Hepatic stellate cell (primary cell): ENCODE data around the gene ABHD14A.

Source experiments
- DNase-seq: peaks from one replicate; pipeline ENCODE4 v3.0.0; 2011; ENCODE audit warnings: low spot score

Gene ABHD14A

DNA sequence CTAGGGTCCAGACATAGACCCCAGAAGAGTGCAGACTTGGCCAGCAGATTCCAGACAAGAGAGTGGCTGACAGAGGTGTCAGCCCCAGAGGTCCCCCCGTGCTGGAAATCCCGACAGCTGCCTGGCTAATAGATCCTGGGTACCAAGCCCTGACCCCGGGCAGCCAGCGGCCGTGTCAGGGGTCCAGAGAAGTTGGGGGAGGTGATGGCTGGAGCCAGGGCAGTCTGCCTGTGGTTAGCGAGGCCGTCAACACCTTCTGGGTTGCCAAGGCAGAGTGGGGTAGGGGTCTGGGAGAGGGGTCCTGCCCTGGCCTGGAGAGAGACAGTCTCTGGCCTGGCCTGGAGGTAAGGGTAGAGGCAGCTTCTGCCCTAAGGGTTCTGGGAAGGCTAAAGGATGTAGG lies 45.9 kb downstream of the ABHD14A start:
- no peak for DNase-seq

DNA sequence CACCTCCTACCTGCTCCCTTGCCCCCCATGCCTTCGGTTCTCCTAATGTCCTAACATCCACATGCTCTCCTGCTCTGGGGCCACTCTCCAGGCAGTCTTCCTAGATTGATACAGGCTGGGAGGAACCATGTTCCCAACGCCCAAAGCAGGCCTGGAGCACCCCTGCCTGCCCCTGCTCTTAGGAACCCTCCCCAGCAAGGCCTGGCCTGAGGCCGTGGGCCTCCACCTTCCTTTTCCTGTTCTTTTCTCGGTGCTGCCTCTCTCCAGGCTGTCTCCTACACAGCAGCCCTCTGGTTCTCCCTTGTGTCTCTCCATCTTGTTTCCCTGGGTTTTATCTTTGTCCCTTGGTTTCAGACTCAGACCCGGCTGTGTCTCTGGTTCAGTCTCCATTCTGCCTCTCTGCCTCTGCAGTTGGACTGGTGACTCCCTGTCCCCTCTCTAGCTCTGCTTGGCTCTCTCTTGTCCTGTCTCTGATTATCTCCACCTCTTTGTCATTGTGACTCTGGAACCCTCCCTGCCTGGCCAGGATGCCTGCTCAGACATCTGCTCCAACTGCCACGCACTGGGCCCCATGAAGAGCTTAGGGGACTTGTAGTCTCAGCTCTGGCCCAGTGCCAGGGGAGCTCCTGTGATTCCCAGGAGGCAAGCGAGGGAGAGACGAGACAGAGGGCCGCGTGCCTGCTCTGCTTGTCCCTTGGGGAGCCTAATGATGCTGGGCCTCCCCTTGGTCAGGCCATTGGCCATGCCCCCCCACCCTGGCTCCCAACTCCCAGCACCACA lies 46.8 kb downstream of the ABHD14A start:
- no peak for DNase-seq

DNA sequence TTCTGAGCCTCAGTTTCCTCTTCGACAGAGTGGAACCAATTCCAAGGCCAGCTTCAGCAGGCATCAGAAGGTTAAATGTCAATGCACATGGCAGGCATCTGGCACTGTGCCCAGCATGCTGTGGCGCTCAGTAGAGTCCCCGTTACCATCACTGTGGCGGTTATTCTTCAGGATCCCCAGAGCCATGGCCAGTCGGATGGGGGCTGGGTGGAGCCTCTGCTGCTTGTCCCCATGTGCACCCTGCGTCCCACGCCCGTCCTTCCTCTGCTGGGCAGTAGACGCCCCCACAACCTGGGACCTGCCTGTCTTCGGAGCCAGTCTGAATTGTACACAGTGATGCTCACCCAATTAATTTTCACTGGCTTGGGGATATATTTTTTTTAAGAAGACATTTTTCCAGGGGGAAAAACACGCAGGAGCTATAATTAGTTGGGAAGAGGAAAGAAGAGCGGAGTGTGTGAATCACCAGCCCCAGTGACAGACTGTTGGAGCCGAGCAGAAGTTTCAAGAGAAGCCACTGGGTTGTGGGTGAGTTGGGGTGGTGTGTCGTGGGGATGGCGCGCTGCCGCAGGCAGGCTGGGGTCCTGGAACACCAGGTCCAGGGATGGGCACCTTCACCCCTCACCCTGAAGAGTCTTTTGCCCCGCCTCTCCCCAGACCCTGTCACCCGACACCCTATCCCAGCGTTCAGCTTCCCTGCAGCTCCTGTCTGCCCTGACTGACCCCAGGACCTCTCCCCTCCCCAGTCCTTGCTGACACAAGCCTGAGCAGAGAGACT lies 47.6 kb downstream of the ABHD14A start:
- DNase-seq, result peak; percentile 93

DNA sequence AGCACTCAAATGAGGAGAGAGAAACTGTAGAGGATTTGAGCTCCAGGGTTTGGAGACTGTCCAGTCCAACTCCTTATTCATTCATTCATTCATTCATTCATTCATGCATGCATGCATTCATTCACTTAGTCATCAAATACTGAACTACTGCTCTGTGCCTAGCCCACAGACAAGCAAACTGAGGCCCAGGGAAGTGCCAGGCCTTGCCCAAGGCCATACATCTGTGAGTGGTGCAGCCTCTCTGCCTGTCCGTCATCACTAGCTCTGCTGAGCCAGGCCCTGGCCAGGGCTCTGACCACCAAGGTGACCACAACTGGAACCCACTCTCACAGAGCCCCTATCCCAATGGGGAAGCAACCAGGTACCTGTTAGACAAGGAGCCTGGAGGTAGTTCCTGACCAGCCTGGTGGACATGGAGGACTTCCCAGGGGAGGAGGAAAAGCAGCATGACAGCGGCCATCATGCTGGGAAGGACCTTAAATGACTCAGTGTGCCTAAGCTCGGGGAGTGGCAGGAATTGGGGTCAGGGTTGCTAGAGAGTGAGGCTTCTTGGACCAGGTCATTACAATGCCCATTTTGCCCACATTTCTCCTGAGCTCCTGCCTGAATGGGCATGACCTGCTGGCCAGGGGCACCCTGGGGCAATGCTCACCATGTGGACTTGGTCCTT lies 48.4 kb downstream of the ABHD14A start:
- no peak for DNase-seq

DNA sequence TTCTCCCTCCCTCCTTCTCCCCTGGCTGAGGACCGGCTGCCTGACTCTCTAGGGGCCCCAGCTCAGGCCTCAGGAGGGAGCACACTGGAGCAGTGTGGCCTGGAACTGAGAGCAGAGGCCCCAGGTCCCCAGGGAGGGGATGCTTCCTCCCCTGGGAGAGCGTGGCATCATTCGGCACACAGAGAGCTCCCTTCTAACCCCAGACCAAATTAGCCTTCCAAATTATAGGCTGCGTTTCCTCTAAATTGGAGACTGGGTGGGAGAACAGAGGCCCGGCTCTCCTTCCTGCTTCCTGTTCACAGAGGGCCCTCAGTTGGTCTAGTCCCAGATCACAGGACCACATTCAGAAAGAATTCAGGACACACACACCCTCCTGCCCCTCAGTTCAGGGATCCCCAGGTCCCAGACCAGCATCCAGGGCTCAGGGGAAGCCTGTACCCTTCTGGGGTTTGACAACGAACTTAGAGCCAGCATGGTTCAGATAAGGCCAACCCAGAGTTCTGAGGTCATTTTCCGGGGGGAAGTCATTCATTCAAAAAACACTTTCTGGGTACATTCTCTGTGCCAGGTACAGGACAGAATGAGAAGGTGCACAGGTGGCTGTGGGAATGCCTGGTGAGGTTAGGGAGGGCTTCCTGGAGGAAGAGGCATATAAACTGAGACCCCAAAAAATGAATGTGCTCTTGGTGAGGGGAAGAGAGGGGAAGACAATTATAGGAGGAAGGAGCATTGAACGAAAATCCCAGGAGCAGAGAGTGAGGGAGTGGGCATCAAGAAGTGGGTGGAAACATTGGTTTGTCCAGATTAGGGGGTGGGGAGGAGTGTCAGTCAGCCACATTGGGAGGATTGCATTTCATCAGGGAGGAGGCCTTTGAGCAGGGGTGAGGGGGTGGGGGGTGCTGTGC lies 49.2 kb downstream of the ABHD14A start:
- no peak for DNase-seq

DNA sequence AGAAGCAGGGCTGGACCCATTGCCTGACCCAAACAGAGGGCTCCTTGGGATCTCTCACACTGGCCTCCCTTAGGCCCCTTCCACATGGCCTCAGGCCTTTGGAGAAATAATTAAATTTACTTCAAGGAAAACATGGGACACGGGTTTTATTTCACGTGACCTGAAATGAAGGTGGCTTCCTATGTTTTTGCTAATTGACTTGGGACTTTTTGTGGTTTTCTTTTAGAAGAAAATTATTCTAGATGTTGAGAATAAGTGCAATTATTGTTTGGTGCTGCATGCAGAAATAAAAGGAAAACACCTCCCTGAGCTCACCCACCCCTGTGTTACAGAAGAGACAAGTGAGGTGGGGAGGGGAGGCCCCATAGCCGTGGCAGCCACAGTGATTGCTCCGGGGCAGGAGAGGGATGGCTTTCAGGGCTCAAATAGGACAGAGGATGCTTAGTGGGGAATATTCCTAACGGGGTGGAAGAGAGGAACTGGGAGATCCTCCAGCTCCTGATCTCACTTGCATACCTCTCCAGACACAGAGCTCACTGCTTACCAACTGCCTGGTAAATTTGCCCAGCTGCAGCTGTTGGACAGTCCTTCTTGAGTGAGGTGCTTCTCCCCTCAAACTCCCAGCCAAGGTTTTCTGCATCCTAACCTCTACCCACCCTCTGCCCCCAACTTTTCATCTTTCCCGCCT lies 50.0 kb downstream of the ABHD14A start:
- DNase-seq, result no peak

DNA sequence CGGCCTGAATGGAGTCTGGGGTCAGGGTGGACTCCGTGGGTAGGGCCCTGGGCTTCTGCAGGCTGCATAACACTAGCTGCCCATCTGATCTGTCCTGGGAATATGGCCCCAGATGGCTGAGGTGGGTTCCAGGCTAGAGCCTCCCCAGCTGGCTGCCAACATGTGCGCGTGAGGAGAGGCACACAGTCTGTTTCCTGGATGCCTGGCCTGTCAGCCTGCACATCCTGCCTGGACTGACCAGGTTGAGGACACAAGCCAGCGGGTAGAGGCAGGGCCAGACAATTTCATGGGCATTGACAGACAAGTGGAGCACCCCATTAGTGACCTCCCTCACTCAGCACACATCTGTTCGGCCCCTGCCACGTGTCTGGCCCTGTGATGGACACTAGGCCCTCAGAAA lies 50.6 kb downstream of the ABHD14A start:
- DNase-seq, result no peak

DNA sequence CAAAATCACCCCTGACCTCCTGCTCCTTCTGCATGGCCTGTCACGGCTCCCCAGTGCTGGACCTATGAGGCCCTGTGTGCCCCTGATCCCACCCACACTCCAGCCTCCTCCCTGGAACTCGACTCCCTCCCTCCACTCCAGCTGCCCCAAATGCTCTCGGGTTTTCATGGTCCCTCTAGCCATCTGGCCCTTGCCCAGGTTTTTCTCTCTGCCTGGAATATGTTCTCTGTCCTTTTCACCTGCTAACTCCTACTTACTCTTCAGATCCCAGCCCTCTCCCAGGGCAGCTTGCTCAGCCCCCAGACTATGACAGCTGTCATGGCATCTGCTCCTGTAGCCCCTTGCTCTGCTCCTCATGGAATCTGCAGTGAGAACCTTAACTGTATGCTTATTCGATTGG lies 51.2 kb downstream of the ABHD14A start:
- DNase-seq, result no peak

DNA sequence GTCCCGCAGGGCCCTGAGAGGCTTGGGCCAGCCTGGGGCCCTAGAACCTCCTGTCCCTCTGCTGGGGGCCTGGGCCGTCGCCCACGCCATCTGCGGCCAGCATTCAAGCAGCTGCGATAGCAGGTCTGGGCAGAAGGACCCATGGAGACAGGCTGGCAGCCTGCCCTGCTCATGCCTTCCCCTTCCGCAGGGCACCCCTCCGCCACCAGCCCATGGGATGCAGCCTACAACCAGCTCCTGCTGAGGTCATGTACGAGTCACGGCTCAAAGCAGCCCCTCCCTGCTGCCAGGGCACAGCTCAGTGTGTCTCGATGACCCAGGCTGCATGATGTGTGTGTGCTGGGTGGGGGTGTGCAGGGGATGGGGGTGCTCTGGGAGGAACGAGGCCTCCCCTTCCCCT lies 53.7 kb downstream of the ABHD14A start:
- DNase-seq, result no peak

DNA sequence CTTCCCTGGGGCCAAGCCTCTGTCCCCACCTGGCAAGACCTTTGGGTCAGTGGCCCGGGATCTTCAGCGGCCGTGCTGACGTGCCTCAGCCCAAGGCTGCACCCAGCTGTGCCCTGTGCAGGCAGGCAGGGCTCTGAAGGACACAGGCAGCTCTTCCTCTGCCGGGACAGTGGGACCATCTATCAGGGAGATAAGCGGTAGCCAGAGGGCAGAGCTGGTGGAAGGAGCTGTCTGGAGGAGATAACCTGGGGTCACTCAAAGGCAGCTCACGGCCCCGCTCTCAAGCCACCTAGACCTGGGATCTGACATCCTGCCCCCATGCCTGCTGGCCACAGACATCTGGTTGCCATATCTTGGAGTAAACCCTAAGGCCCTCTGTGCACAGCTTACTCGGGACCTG lies 54.2 kb downstream of the ABHD14A start:
- DNase-seq, result no peak

DNA sequence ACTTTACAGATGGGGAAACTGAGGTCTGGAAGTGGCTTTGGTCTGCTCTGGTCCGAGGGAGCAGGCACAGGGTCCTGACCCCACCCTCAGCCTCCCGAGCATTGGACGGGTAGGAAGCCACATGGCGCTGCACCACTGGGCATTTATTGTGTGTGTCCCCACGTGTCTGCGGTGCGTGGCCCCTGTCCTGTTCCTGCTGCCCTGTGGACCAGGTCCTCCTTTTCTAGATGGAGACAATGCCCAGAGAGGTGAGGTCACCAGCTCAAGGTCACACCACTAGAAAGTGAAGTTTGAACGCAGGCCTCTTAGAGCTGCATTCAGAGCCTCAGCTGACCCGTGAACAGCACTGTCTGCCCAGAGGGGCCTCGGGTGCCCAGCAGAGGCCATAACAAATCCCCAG lies 54.7 kb downstream of the ABHD14A start:
- DNase-seq, result no peak
